PC-3 (cell line): ENCODE data around the gene BAAT.

Experiments
- EZH2 ChIP-seq: fragments of 300-600 bp; sonication (generic); IDR thresholded peaks from one replicate; pipeline ENCODE4 v1.6.1; 2017; ENCODE audit warnings: antibody characterized with exemption, mild to moderate bottlenecking, low read length; ENCODE audit not compliant: unreplicated experiment
- EZH2phosphoT487 ChIP-seq: fragments of 300-600 bp; sonication (generic); IDR thresholded peaks from 2 replicates; pipeline ENCODE4 v1.6.1; 2018; ENCODE audit warnings: mild to moderate bottlenecking, antibody characterized with exemption, low read length, borderline replicate concordance
- TF ChIP-seq, protein P1 (sequence below): fragments of 300-600 bp; sonication (generic); conservative IDR thresholded peaks from 2 replicates; pipeline ENCODE4 v1.5.1; 2017; ENCODE audit warnings: antibody characterized with exemption, low read depth, mild to moderate bottlenecking, low read length

DNA sequence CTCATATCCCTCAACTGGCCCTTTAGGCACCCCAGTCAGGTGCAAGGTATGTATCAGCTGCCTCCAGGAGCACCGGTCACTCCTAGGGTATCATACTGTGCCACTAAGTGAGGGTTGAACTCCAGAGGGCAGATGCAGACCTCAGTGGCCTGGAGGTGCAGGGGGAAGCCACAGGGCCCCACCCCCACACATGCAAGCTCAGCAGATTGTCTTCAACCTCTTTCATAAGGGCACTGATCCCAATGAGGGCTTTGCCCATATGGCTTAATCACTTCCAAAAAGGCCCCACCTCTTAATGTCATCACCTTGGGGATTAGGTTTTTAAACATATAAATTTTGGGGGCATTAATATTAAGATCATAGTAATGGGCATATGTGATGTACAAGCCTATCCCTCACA lies 28.2 kb downstream of the BAAT start:
- TF ChIP-seq, protein P1, sequence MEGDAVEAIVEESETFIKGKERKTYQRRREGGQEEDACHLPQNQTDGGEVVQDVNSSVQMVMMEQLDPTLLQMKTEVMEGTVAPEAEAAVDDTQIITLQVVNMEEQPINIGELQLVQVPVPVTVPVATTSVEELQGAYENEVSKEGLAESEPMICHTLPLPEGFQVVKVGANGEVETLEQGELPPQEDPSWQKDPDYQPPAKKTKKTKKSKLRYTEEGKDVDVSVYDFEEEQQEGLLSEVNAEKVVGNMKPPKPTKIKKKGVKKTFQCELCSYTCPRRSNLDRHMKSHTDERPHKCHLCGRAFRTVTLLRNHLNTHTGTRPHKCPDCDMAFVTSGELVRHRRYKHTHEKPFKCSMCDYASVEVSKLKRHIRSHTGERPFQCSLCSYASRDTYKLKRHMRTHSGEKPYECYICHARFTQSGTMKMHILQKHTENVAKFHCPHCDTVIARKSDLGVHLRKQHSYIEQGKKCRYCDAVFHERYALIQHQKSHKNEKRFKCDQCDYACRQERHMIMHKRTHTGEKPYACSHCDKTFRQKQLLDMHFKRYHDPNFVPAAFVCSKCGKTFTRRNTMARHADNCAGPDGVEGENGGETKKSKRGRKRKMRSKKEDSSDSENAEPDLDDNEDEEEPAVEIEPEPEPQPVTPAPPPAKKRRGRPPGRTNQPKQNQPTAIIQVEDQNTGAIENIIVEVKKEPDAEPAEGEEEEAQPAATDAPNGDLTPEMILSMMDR, result no peak
- TF ChIP-seq EZH2 (no peak), EZH2phosphoT487 (no peak)
